ENCODE data around the gene MYOM1.

- no peak for TF ChIP-seq CTCF (IDR thresholded peaks at IDR 0.05)
- no peak for TF ChIP-seq POLR2A (IDR thresholded peaks at IDR 0.05)
Observed at GRCh38 chr18:3054214-3054613, 165.6 kb downstream of the MYOM1 start.
